ENCODE measurements around the gene PARP15. TPM values are rescaled to one million over a fixed set of nuclear protein-coding genes. Genes with fewer than 3 reads are reported as not detected.
A peak's percentile ranks its signal among the peaks of the same experiment; 100 is the strongest.

The PARP15 gene
- total RNA-seq, 4 donors from 2014 or later, result 0.42 to 2.7 (median 1.1) TPM; not detected in 1

DNA sequence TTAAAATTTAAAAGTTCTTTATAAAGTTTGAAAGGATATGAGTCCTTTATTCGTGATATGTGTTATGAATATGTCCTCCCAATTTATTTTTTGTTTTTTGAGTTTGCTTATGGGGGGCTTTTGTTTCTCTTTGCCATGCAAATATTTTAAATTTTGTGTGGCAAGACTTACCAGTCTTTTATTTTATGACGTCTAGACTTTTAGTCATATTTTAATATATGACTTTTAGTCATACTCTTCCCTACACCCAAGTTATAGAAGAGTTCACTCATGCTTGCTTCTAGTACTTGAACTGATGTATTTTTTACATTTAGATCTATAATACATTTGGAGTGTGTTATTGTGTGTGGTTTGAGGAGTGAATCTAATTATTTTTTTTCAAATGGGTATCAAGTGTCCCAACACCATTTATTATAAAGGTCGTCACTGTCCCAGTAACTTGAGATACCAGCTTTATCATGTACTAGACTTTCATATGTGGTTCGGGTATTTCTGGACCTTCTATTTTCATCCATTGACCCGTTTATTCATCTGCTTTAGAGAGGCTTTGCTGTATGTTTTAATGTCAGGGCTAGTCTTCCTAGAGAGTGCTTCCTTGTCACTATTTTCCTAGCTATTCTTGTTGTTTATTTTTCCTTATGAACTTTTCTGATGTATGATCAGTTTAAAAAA lies 755 bp downstream of the PARP15 start:
- peaks cover 0 to 10% of the 10 kb centered on the region in 2 donors for H3K36me3 ChIP-seq
- no peak for TF ChIP-seq EP300 (IDR thresholded peaks at IDR 0.05)
- TF ChIP-seq POLR2AphosphoS5 (IDR thresholded peaks at IDR 0.05), result no peak
- TF ChIP-seq POLR2A (IDR thresholded peaks at IDR 0.05), result no peak
- no peak for TF ChIP-seq CTCF (IDR thresholded peaks at IDR 0.05)
- H3K4me1 ChIP-seq, result peaks cover 0 to 10% (median 0%) of the 10 kb centered on the region in 3 donors
- H3K27me3 ChIP-seq, result no peaks in the 10 kb centered on the region
- WGBS, 2 donors (ENCODE audit: low coverage in 1 of 2), result 44 to 47% methylated on average over 3 to 5 of the region's 5 CpGs
- H3K27ac ChIP-seq, result peak overlapping the region in 1 of 4 donors; percentile 62
- H3K4me3 ChIP-seq, result peak overlapping the region; percentile 49 to 55
- H3K9me3 ChIP-seq, result peaks cover 0 to 17% (median 0%) of the 10 kb centered on the region in 3 donors
- ATAC-seq, result no peak

DNA sequence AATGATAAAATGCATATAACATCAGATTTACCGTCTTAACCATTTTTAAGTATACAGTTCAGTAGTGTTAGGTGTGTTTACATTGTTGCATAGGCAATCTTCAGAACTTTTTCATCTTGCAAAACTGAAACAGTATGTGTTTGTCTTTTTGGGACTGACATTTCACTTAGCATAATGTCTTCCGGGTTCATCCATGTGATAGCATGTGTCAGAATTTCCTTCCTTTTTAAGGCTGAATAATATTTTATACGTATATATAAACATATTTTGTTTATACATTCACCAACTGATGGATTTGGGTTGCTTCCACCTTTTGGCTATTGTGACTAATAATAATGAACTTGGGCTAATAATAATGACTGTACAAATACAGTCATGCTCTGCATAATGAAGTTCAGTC lies 3.0 kb downstream of the PARP15 start:
- no peak overlapping the region for H3K27ac ChIP-seq
- WGBS, 2 donors (ENCODE audit: low coverage in 1 of 2), result 71 to 81% methylated on average over 3 of the region's 3 CpGs
- H3K4me1 ChIP-seq, result peaks cover 0 to 6% (median 0%) of the 10 kb centered on the region in 3 donors
- peaks cover 0 to 17% (median 0%) of the 10 kb centered on the region in 3 donors for H3K9me3 ChIP-seq
- no peak overlapping the region for H3K4me3 ChIP-seq
- no peaks in the 10 kb centered on the region for H3K36me3 ChIP-seq
- ATAC-seq, result no peak
- no peaks in the 10 kb centered on the region for H3K27me3 ChIP-seq
- TF ChIP-seq EP300 (IDR thresholded peaks at IDR 0.05), result no peak
- no peak for TF ChIP-seq CTCF (IDR thresholded peaks at IDR 0.05)
- TF ChIP-seq POLR2A (IDR thresholded peaks at IDR 0.05), result no peak
- no peak for TF ChIP-seq POLR2AphosphoS5 (IDR thresholded peaks at IDR 0.05)

DNA sequence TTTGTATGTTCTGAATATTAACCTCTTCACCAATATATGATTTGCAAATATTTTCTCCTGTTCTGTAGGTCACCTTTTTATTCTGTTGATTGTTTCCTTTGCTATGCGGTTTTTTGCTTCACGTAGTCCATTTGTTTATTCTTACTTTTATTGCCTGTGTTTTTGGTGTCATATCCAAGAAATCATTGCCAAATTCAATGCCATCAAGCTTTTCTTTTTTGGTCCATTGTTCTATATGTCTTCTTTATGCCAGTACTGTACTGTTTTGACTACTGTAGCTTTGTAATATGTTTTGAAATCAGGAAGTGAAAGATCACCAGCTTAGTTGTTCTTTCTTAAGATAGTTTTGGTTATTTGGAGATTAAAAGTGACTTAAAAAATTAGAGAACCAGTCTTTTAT lies 4.2 kb downstream of the PARP15 start:
- Histone ChIP-seq H3K27ac (no peak overlapping the region), H3K4me3 (no peak overlapping the region), H3K36me3 (no peaks in the 10 kb centered on the region), H3K9me3 (peaks cover 0 to 17% (median 0%) of the 10 kb centered on the region in 3 donors), H3K27me3 (no peaks in the 10 kb centered on the region), H3K4me1 (peaks cover 0 to 6% (median 0%) of the 10 kb centered on the region in 3 donors)
- TF ChIP-seq CTCF (IDR thresholded peaks at IDR 0.05) (no peak), POLR2A (IDR thresholded peaks at IDR 0.05) (no peak), POLR2AphosphoS5 (IDR thresholded peaks at IDR 0.05) (no peak), EP300 (IDR thresholded peaks at IDR 0.05) (no peak)
- 88 to 90% methylated on average over 2 of the region's 2 CpGs for WGBS, 2 donors (ENCODE audit: low coverage in 1 of 2)
- no peak for ATAC-seq

DNA sequence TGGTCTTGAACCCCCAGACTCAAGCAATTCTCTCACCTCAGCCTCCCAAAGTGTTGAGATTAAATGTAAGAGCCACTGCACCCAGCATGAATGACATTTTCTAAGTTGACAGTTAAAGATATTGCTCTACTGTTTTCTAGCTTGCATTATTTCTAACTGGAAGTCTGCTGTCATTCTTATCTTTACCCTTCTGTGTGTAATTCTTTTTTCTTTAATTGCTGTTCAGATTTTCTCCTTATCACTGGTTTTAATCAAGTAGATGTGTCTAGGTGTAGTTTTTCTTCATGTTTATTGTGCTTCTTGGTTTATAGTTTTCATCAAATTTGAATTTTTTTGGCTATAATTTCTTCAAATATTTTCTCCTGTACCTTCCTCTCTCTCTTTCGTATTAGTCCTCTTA lies 4.9 kb downstream of the PARP15 start:
- H3K9me3 ChIP-seq, result peaks cover 0 to 17% (median 0%) of the 10 kb centered on the region in 3 donors
- H3K36me3 ChIP-seq, result no peaks in the 10 kb centered on the region
- no peak overlapping the region for H3K4me3 ChIP-seq
- H3K4me1 ChIP-seq, result peaks cover 0 to 4% (median 0%) of the 10 kb centered on the region in 3 donors
- no peaks in the 10 kb centered on the region for H3K27me3 ChIP-seq
- no peak overlapping the region for H3K27ac ChIP-seq
- no peak for TF ChIP-seq EP300 (IDR thresholded peaks at IDR 0.05)
- no peak for TF ChIP-seq POLR2AphosphoS5 (IDR thresholded peaks at IDR 0.05)
- TF ChIP-seq POLR2A (IDR thresholded peaks at IDR 0.05), result no peak
- TF ChIP-seq CTCF (IDR thresholded peaks at IDR 0.05), result no peak
- WGBS, 2 donors (ENCODE audit: low coverage in 1 of 2), result 89 to 100% methylated on average over 1 of the region's 1 CpG
- ATAC-seq, result no peak

GRCh38 chr3:122586098-122586497 lies 8.6 kb downstream of the PARP15 start:
- no peak for TF ChIP-seq CTCF (IDR thresholded peaks at IDR 0.05)
- no peak for TF ChIP-seq POLR2A (IDR thresholded peaks at IDR 0.05)
- no peak for TF ChIP-seq POLR2AphosphoS5 (IDR thresholded peaks at IDR 0.05)
- no peak for TF ChIP-seq EP300 (IDR thresholded peaks at IDR 0.05)
- Histone ChIP-seq H3K27me3 (no peaks in the 10 kb centered on the region), H3K9me3 (peaks cover 0 to 17% (median 0%) of the 10 kb centered on the region in 3 donors), H3K36me3 (no peaks in the 10 kb centered on the region), H3K27ac (no peak overlapping the region), H3K4me3 (no peak overlapping the region), H3K4me1 (no peaks in the 10 kb centered on the region)
- no peak for ATAC-seq
- WGBS, 2 donors (ENCODE audit: low coverage in 1 of 2), result 42 to 47% methylated on average over 1 of the region's 1 CpG

Measured in gastroesophageal sphincter (tissue), 4 donors.